Keratinocyte (primary cell): Measurements from ENCODE around the gene RAB38. TPM values are rescaled to one million over a fixed set of nuclear protein-coding genes. Genes with fewer than 3 reads are reported as not detected.

Source experiments
- DNase-seq: peaks from one replicate; pipeline ENCODE4 v3.0.0-alpha.2; 2011; ENCODE audit warnings: low read depth, missing footprints, low spot score
- FAIRE-seq: peaks from 2 replicates; lab custom pipeline; 2011; peaks lifted over from hg19 to GRCh38; lab: Jason Lieb, UNC
- H2AFZ ChIP-seq: 2 replicates; pipeline ENCODE4 v1.6.0; 2012; ENCODE audit warnings: low read length, control low read depth, inconsistent platforms; ENCODE audit not compliant: control insufficient read depth
- H3K27ac ChIP-seq: 2 replicates; pipeline ENCODE4 v1.5.1; 2011; ENCODE audit warnings: low read length; ENCODE audit not compliant: control insufficient read depth, insufficient read depth
- H3K27me3 ChIP-seq: 3 replicates; pipeline ENCODE4 v1.6.0; 2011; ENCODE audit warnings: low read length; ENCODE audit not compliant: control insufficient read depth, insufficient read depth; ENCODE audit errors: extremely low read depth
- H3K36me3 ChIP-seq, 2 experiments: 2 replicates in 1 of 2; 3 replicates in 1 of 2; pipeline ENCODE4 v1.5.1; 2011; ENCODE audit warnings: low read length in 2 of 2, mild to moderate bottlenecking in 1 of 2; ENCODE audit not compliant: control insufficient read depth in 2 of 2, insufficient read depth in 2 of 2; ENCODE audit errors: extremely low read depth in 1 of 2
- H3K4me1 ChIP-seq: 3 replicates; pipeline ENCODE4 v1.5.1; 2011; ENCODE audit warnings: low read length; ENCODE audit not compliant: control insufficient read depth, insufficient read depth; ENCODE audit errors: extremely low read depth
- H3K4me2 ChIP-seq: 3 replicates; pipeline ENCODE4 v1.6.0; 2011; ENCODE audit warnings: low read depth, low read length; ENCODE audit not compliant: control insufficient read depth, insufficient read depth; ENCODE audit errors: extremely low read depth
- H3K4me3 ChIP-seq, 3 experiments: fragments of 200-600 bp in 1 of 3; sonication (generic) in 1 of 3; 2 replicates in 2 of 3; 3 replicates in 1 of 3; pipeline ENCODE4 v1.5.1; 2011 to 2016; ENCODE audit warnings: low read length in 3 of 3, mild to moderate bottlenecking in 3 of 3, control low read depth in 2 of 3, inconsistent platforms in 1 of 3, low read depth in 1 of 3, mixed read lengths in 1 of 3, mixed run types in 1 of 3, moderate library complexity in 1 of 3; ENCODE audit not compliant: control insufficient read depth in 2 of 3, insufficient read depth in 2 of 3; ENCODE audit errors: extremely low read depth in 1 of 3
- H3K79me2 ChIP-seq: 2 replicates; pipeline ENCODE4 v1.6.0; 2012; ENCODE audit warnings: low read length; ENCODE audit not compliant: control insufficient read depth, insufficient read depth
- H3K9ac ChIP-seq: 3 replicates; pipeline ENCODE4 v1.6.0; 2011; ENCODE audit warnings: low read length; ENCODE audit not compliant: control insufficient read depth, insufficient read depth; ENCODE audit errors: extremely low read depth
- H3K9me1 ChIP-seq: 3 replicates; pipeline ENCODE4 v1.6.0; 2011; ENCODE audit warnings: low read length; ENCODE audit not compliant: control insufficient read depth, insufficient read depth; ENCODE audit errors: extremely low read depth
- H3K9me3 ChIP-seq: 2 replicates; pipeline ENCODE4 v1.5.1; 2012; ENCODE audit warnings: low read depth, low read length; ENCODE audit not compliant: control insufficient read depth
- H4K20me1 ChIP-seq: 3 replicates; pipeline ENCODE4 v1.6.0; 2011; ENCODE audit warnings: low read length; ENCODE audit not compliant: control insufficient read depth, insufficient read depth; ENCODE audit errors: extremely low read depth
- EZH2 ChIP-seq: IDR thresholded peaks from one replicate; pipeline ENCODE4 v1.6.1; 2012; ENCODE audit warnings: inconsistent platforms, mild to moderate bottlenecking, low read length, moderate library complexity
- dilution Hi-C: fragments of 300-500 bp; cut with MboI; formaldehyde crosslinking; loops from one replicate; pipeline ENCODE4 v1.7.0; 2020; ENCODE audit warnings: low sequenced_read_pairs; ENCODE audit not compliant: extremely low pct_ligation_motif_present
- polyA plus RNA-seq, 5 experiments: library from polyadenylated mRNA; depleted of rRNA in 3 of 5; stranded (reverse) in 3 of 5; stranded (forward) in 1 of 5; unstranded in 1 of 5; fragments of >200 nt; gene quantifications; 1 replicate in 1 of 5; 2 replicates in 3 of 5; 3 replicates in 1 of 5; pipeline versions ENCODE4 v1.2.1 to v1.2.3, GENCODE V29; 2011 to 2012; ENCODE audit warnings: missing spikeins in 2 of 5, low read depth in 1 of 5, low replicate concordance in 1 of 5
- TF ChIP-seq, protein P1 (sequence below), 3 experiments: IDR thresholded peaks in 1 of 3; conservative IDR thresholded peaks in 1 of 3; optimal IDR thresholded peaks in 1 of 3; 2 replicates in 2 of 3; 3 replicates in 1 of 3; pipeline versions ENCODE3 to v1.5.1; 2011; ENCODE audit warnings: low read length in 3 of 3, mild to moderate bottlenecking in 3 of 3, moderate library complexity in 2 of 3, control low read depth in 1 of 3, inconsistent platforms in 1 of 3; ENCODE audit not compliant: insufficient read depth in 2 of 3; ENCODE audit errors: extremely low read depth in 1 of 3

RAB38 gene
- polyA plus RNA-seq, 1 donor (not counting 4 experiments of a cell fraction or from before 2014, with no cell fraction given) = 146 TPM

DNA sequence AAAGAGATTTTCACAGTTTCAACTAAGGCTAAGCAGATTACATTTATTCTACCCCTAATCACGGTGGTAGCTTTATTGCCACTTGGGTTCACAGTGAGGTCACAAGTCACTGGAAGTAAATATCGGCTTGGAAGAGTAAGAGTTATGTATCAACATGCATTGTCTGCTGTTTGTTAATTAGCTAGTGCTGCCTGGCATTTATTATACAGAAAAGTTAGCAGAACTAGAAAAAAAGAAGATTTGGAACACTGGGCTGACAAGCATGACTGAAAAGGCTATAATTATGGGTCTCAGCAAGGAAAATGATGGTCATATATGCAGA, 13.7 kb upstream of the RAB38 start:
- H3K27ac ChIP-seq = no peak overlapping the region
- H3K9me1 ChIP-seq = no peaks in the 10 kb centered on the region
- no peak overlapping the region for H2AFZ ChIP-seq
- H3K4me2 ChIP-seq = no peak overlapping the region
- TF ChIP-seq EZH2 = no peak
- TF ChIP-seq, protein P1, sequence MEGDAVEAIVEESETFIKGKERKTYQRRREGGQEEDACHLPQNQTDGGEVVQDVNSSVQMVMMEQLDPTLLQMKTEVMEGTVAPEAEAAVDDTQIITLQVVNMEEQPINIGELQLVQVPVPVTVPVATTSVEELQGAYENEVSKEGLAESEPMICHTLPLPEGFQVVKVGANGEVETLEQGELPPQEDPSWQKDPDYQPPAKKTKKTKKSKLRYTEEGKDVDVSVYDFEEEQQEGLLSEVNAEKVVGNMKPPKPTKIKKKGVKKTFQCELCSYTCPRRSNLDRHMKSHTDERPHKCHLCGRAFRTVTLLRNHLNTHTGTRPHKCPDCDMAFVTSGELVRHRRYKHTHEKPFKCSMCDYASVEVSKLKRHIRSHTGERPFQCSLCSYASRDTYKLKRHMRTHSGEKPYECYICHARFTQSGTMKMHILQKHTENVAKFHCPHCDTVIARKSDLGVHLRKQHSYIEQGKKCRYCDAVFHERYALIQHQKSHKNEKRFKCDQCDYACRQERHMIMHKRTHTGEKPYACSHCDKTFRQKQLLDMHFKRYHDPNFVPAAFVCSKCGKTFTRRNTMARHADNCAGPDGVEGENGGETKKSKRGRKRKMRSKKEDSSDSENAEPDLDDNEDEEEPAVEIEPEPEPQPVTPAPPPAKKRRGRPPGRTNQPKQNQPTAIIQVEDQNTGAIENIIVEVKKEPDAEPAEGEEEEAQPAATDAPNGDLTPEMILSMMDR (optimal IDR thresholded peaks at IDR 0.05 in 1 of 3, IDR thresholded peaks at IDR 0.05 in 1 of 3, conservative IDR thresholded peaks at IDR 0.05 in 1 of 3; ENCODE audit: extremely low read depth in 1 of 3, insufficient read depth in 2 of 3, low read length in 3 of 3) = no peak
- H4K20me1 ChIP-seq = no peaks in the 10 kb centered on the region
- FAIRE-seq (no peak), DNase-seq (no peak)
- no peaks in the 10 kb centered on the region for H3K27me3 ChIP-seq
- H3K79me2 ChIP-seq = no peaks in the 10 kb centered on the region
- H3K4me1 ChIP-seq = no peaks in the 10 kb centered on the region
- no peak overlapping the region for H3K4me3 ChIP-seq
- no peaks in the 10 kb centered on the region for H3K36me3 ChIP-seq
- H3K9ac ChIP-seq = no peak overlapping the region
- dilution Hi-C loops = no loop called here
- no peaks in the 10 kb centered on the region for H3K9me3 ChIP-seq

GRCh38 chr11:88188251-88188931, 13.1 kb upstream of the RAB38 start:
- no peaks in the 10 kb centered on the region for H3K79me2 ChIP-seq
- H3K9ac ChIP-seq = no peak overlapping the region
- no peaks in the 10 kb centered on the region for H3K9me1 ChIP-seq
- H4K20me1 ChIP-seq = no peaks in the 10 kb centered on the region
- DNase-seq (no peak), FAIRE-seq (no peak)
- peaks cover 2% of the 10 kb centered on the region for H3K4me1 ChIP-seq
- H3K9me3 ChIP-seq = no peaks in the 10 kb centered on the region
- no peaks in the 10 kb centered on the region for H3K36me3 ChIP-seq
- H3K4me2 ChIP-seq = no peak overlapping the region
- H3K27me3 ChIP-seq = no peaks in the 10 kb centered on the region
- H2AFZ ChIP-seq = no peak overlapping the region
- no peak overlapping the region for H3K27ac ChIP-seq
- H3K4me3 ChIP-seq = no peak overlapping the region
- dilution Hi-C loops = no loop called here
- TF ChIP-seq, protein P1 (optimal IDR thresholded peaks at IDR 0.05 in 1 of 3, IDR thresholded peaks at IDR 0.05 in 1 of 3, conservative IDR thresholded peaks at IDR 0.05 in 1 of 3; ENCODE audit: extremely low read depth in 1 of 3, insufficient read depth in 2 of 3, low read length in 3 of 3) = no peak
- TF ChIP-seq EZH2 = no peak
